Ishikawa (cell line): ENCODE results near the gene HS2ST1.

Experiments used
- CEBPB ChIP-seq: IDR thresholded peaks from 2 replicates; pipeline ENCODE4 v1.6.1; 2012
- CREB1 ChIP-seq: IDR thresholded peaks from 2 replicates; pipeline ENCODE4 v1.6.1; 2012; ENCODE audit warnings: low read depth
- EGR1 ChIP-seq: IDR thresholded peaks from 2 replicates; pipeline ENCODE4 v1.6.1; 2012
- EP300 ChIP-seq: IDR thresholded peaks from 2 replicates; pipeline ENCODE4 v1.6.1; 2012; ENCODE audit warnings: borderline replicate concordance
- FOXM1 ChIP-seq: IDR thresholded peaks from 2 replicates; pipeline ENCODE4 v1.6.1; 2012; ENCODE audit warnings: low read depth, borderline replicate concordance
- MAX ChIP-seq: IDR thresholded peaks from 2 replicates; pipeline ENCODE4 v1.6.1; 2012
- NFIC ChIP-seq: IDR thresholded peaks from 2 replicates; pipeline ENCODE4 v1.6.1; 2012
- RAD21 ChIP-seq: IDR thresholded peaks from 2 replicates; pipeline ENCODE4 v1.6.1; 2012; ENCODE audit warnings: low read depth
- REST ChIP-seq: IDR thresholded peaks from 2 replicates; pipeline ENCODE4 v1.6.1; 2012; ENCODE audit warnings: low read depth, mild to moderate bottlenecking
- TAF1 ChIP-seq: IDR thresholded peaks from 2 replicates; pipeline ENCODE4 v1.6.1; 2012; ENCODE audit warnings: low read depth, mild to moderate bottlenecking
- TCF12 ChIP-seq: IDR thresholded peaks from 2 replicates; pipeline ENCODE4 v1.6.1; 2012; ENCODE audit warnings: low read depth
- TEAD4 ChIP-seq: IDR thresholded peaks from 2 replicates; pipeline ENCODE4 v1.6.1; 2012
- USF1 ChIP-seq: IDR thresholded peaks from 2 replicates; pipeline ENCODE4 v1.6.1; 2012
- YY1 ChIP-seq: IDR thresholded peaks from 2 replicates; pipeline ENCODE4 v1.6.1; 2012; ENCODE audit warnings: low read depth
- ZBTB7A ChIP-seq: IDR thresholded peaks from 2 replicates; pipeline ENCODE4 v1.6.1; 2012; ENCODE audit warnings: low read depth

The HS2ST1 gene

GRCh38 chr1:87046951-87047350, 132.5 kb downstream of the HS2ST1 start:
- no peak for TF ChIP-seq CEBPB
- no peak for TF ChIP-seq ZBTB7A
- TF ChIP-seq RAD21 = no peak
- no peak for TF ChIP-seq CREB1
- TF ChIP-seq FOXM1 = no peak
- no peak for TF ChIP-seq EGR1
- no peak for TF ChIP-seq TCF12
- TF ChIP-seq NFIC = no peak
- no peak for TF ChIP-seq YY1
- TF ChIP-seq TEAD4 = no peak
- TF ChIP-seq EP300 = no peak
- TF ChIP-seq MAX = no peak

- TF ChIP-seq YY1 (no peak), CEBPB (no peak), NFIC (no peak), MAX (no peak), ZBTB7A (no peak), USF1 (no peak), REST (no peak), EP300 (no peak), TEAD4 (no peak), RAD21 (no peak), CREB1 (no peak), TCF12 (no peak), TAF1 (no peak), FOXM1 (no peak)
These were observed 133.8 kb downstream of the HS2ST1 start for GRCh38 chr1:87048237-87048636.

GRCh38 chr1:87051965-87052364, 137.5 kb downstream of the HS2ST1 start:
- TF ChIP-seq MAX (no peak), TEAD4 (no peak), TAF1 (no peak), ZBTB7A (no peak)

GRCh38 chr1:87052400-87052799, 138.0 kb downstream of the HS2ST1 start:
- TF ChIP-seq MAX (no peak), CEBPB (no peak), YY1 (no peak), CREB1 (no peak), EP300 (no peak), TEAD4 (no peak), USF1 (no peak), REST (no peak), NFIC (no peak)

GRCh38 chr1:87052961-87053360, 138.5 kb downstream of the HS2ST1 start:
- no peak for TF ChIP-seq EP300
- no peak for TF ChIP-seq NFIC
- no peak for TF ChIP-seq RAD21
- no peak for TF ChIP-seq FOXM1
- no peak for TF ChIP-seq YY1
- no peak for TF ChIP-seq TCF12
- TF ChIP-seq ZBTB7A = no peak
- TF ChIP-seq CEBPB = no peak
- no peak for TF ChIP-seq TAF1
- no peak for TF ChIP-seq EGR1
- no peak for TF ChIP-seq USF1
- no peak for TF ChIP-seq MAX
- TF ChIP-seq REST = no peak
- no peak for TF ChIP-seq CREB1
- no peak for TF ChIP-seq TEAD4
